Left lung (tissue), 10 donors: ENCODE data around the gene LHFPL3. TPM values are rescaled to one million over a fixed set of nuclear protein-coding genes. Genes with fewer than 3 reads are reported as not detected.
"Not testable (repeated sequence)": the region's sequence is repeated elsewhere in the genome, so short reads cannot be mapped to it uniquely, and the experiment has no call there.

Experiments
- ATAC-seq: fragments of 200-7000 bp; cut with Tn5 transposase; one replicate; pipeline ENCODE4 v1.9.1; 2020; ENCODE audit warnings: moderate library complexity
- DNase-seq, 4 donors: peaks; one replicate each; pipeline ENCODE4 v3.0.0-alpha.2; 2013 to 2020
- H3K27ac ChIP-seq, 2 donors: fragments of 200-600 bp; sonication (generic) in 1 of 2; one replicate each; pipeline versions ENCODE4 v1.5.0 to v1.8.0; 2020 to 2021
- H3K27me3 ChIP-seq, 2 donors: fragments of 200-600 bp; sonication (generic) in 1 of 2; one replicate each; pipeline versions ENCODE4 v1.5.0 to v1.8.0; 2020 to 2021
- H3K36me3 ChIP-seq, 2 donors: fragments of 200-600 bp; sonication (generic) in 1 of 2; one replicate each; pipeline versions ENCODE4 v1.5.0 to v1.8.0; 2020 to 2021
- H3K4me1 ChIP-seq, 2 donors: fragments of 200-600 bp; one replicate each; pipeline ENCODE4 v1.8.0; 2021
- H3K4me3 ChIP-seq, 2 donors: fragments of 200-600 bp; sonication (generic) in 1 of 2; one replicate each; pipeline versions ENCODE4 v1.5.0 to v1.8.0; 2020 to 2021; ENCODE audit warnings: mild to moderate bottlenecking in 1 of 2
- H3K9me3 ChIP-seq, 2 donors: fragments of 200-600 bp; sonication (generic) in 1 of 2; one replicate each; pipeline versions ENCODE4 v1.5.0 to v1.8.0; 2020 to 2021
- CTCF ChIP-seq, 2 donors: fragments of 200-600 bp; sonication (generic) in 1 of 2; IDR thresholded peaks; one replicate each; pipeline versions ENCODE4 v1.5.0 to v1.8.0; 2021; ENCODE audit warnings: antibody characterized with exemption in 2 of 2
- intact Hi-C, 2 donors: fragments of 100-400 bp; cut with DNase I; formaldehyde crosslinking; loops; one replicate each; pipeline versions ENCODE4 v1.11.2 to v1.14.2; 2022
- polyA plus RNA-seq, 6 donors: library from polyadenylated mRNA; unstranded; fragments of 120-200 nt; gene quantifications; one replicate each; pipeline ENCODE4 v1.2.1, GENCODE V29; 2013; ENCODE audit not compliant: insufficient read length in 6 of 6
- total RNA-seq, 2 donors: library from RNA; stranded (reverse); fragmentation: NEBNext Ultra II Directional; extraction: Animal tissue kit (Norgen Biotek cat#: 25700); gene quantifications; one replicate each; pipeline ENCODE4 v1.2.1, GENCODE V29; 2021
- donor health status: DM: no; HTN: yes; CAD: no.
- donor health status: DM: no; HTN: no; CAD: no.

The LHFPL3 gene
- total and polyA plus RNA-seq, 8 donors: 1.0 to 3.7 (median 2.5) TPM; not detected in 2

DNA sequence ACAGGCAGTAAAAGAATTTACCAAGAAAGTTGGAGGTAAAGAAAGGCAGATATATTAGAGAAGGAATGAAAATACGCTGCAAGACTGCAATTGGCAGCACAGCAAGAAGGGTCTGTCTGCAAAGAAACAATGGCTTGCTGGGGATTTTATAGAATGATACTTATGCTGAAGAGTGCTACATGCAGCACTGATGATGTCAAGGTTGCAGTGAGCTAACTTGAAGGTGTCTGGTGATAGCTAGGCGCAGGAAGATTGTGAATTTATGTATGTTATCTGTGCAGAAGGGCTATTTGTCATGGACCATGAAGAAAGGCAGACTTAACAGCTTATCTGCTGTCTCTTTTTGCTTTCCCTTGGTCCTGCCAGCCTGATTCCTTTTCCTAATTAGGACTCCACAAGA, 366.3 kb downstream of the LHFPL3 start:
- no peak overlapping the region for H3K27ac ChIP-seq
- no peak overlapping the region for H3K4me3 ChIP-seq
- DNase-seq (no peak), ATAC-seq (no peak)
- H3K4me1 ChIP-seq: no peaks in the 10 kb centered on the region
- no peaks in the 10 kb centered on the region for H3K9me3 ChIP-seq
- intact Hi-C loops: no loop called here
- no peaks in the 10 kb centered on the region for H3K27me3 ChIP-seq
- TF ChIP-seq CTCF (IDR thresholded peaks at IDR 0.05): no peak
- no peaks in the 10 kb centered on the region for H3K36me3 ChIP-seq

GRCh38 chr7:104695563-104695962, 367.2 kb downstream of the LHFPL3 start:
- H3K4me1 ChIP-seq: no peaks in the 10 kb centered on the region
- no peaks in the 10 kb centered on the region for H3K27me3 ChIP-seq
- intact Hi-C loops: no loop called here
- ATAC-seq (no peak), DNase-seq (no peak)
- H3K9me3 ChIP-seq: peaks cover 0 to 2% of the 10 kb centered on the region in 2 donors
- no peak overlapping the region for H3K27ac ChIP-seq
- no peaks in the 10 kb centered on the region for H3K36me3 ChIP-seq
- TF ChIP-seq CTCF (IDR thresholded peaks at IDR 0.05): no peak
- no peak overlapping the region for H3K4me3 ChIP-seq

- H3K4me3 ChIP-seq: no peak overlapping the region
- no peak overlapping the region for H3K27ac ChIP-seq
- peaks cover 0 to 3% of the 10 kb centered on the region in 2 donors for H3K9me3 ChIP-seq
- no peak for TF ChIP-seq CTCF (IDR thresholded peaks at IDR 0.05)
- DNase-seq: no peak
- H3K4me1 ChIP-seq: no peaks in the 10 kb centered on the region
- no peaks in the 10 kb centered on the region for H3K36me3 ChIP-seq
- intact Hi-C loops: no loop called here
- H3K27me3 ChIP-seq: no peaks in the 10 kb centered on the region
- no peak for ATAC-seq
Observed at GRCh38 chr7:104700336-104700735, 371.9 kb downstream of the LHFPL3 start.

- intact Hi-C loops, H3K4me1 ChIP-seq, DNase-seq, ATAC-seq, H3K27me3 ChIP-seq, H3K9me3 ChIP-seq, H3K4me3 ChIP-seq, H3K27ac ChIP-seq, H3K36me3 ChIP-seq: not testable (repeated sequence)
Observed at GRCh38 chr7:104721027-104721426, 392.6 kb downstream of the LHFPL3 start.

GRCh38 chr7:104723001-104723400, 394.6 kb downstream of the LHFPL3 start:
- no peak for DNase-seq
- TF ChIP-seq CTCF (IDR thresholded peaks at IDR 0.05): no peak
- H3K9me3 ChIP-seq: no peaks in the 10 kb centered on the region
- no peak overlapping the region for H3K27ac ChIP-seq
- no peaks in the 10 kb centered on the region for H3K27me3 ChIP-seq
- no peak for ATAC-seq
- no peaks in the 10 kb centered on the region for H3K36me3 ChIP-seq
- H3K4me3 ChIP-seq: no peak overlapping the region
- no peaks in the 10 kb centered on the region for H3K4me1 ChIP-seq
- intact Hi-C loops: no loop called here

GRCh38 chr7:104758504-104758903, 430.1 kb downstream of the LHFPL3 start:
- no peak for DNase-seq

More at GRCh38 chr7:104758504-104758903, 430.1 kb downstream of the LHFPL3 start:
- no peak overlapping the region for H3K4me3 ChIP-seq
- H3K9me3 ChIP-seq: peaks cover 0 to 5% of the 10 kb centered on the region in 2 donors
- H3K36me3 ChIP-seq: no peaks in the 10 kb centered on the region
- H3K4me1 ChIP-seq: no peaks in the 10 kb centered on the region
- TF ChIP-seq CTCF (IDR thresholded peaks at IDR 0.05): no peak
- ATAC-seq: no peak
- H3K27ac ChIP-seq: no peak overlapping the region
- no peaks in the 10 kb centered on the region for H3K27me3 ChIP-seq
- intact Hi-C loops: no loop called here
